Sigmoid colon (tissue), 7 donors: Measurements from ENCODE around the gene ARR3. TPM values are rescaled to one million over a fixed set of nuclear protein-coding genes. Genes with fewer than 3 reads are reported as not detected.
A peak's percentile ranks its signal among the peaks of the same experiment; 100 is the strongest.

Source experiments
- DNase-seq: peaks from one replicate; pipeline ENCODE4 v3.0.0-alpha.2; 2019
- H3K27ac ChIP-seq, 4 donors: fragments of 200-600 bp; sonication (generic); one replicate each; pipeline ENCODE4 v1.5.1; 2016 to 2019; ENCODE audit warnings: mild to moderate bottlenecking in 1 of 4
- H3K27me3 ChIP-seq, 3 donors: fragments of 200-600 bp; sonication (generic); one replicate each; pipeline ENCODE4 v1.5.1; 2019; ENCODE audit warnings: mild to moderate bottlenecking in 1 of 3
- H3K36me3 ChIP-seq, 4 donors: fragments of 200-600 bp; sonication (generic); one replicate each; pipeline ENCODE4 v1.5.1; 2016 to 2019
- H3K4me1 ChIP-seq, 4 donors: fragments of 200-600 bp; sonication (generic); one replicate each; pipeline ENCODE4 v1.5.1; 2017 to 2019
- H3K4me3 ChIP-seq, 4 donors: fragments of 200-600 bp; sonication (generic); one replicate each; pipeline ENCODE4 v1.5.1; 2017 to 2019; ENCODE audit warnings: mild to moderate bottlenecking in 2 of 4, moderate library complexity in 1 of 4
- H3K9me3 ChIP-seq, 4 donors: fragments of 200-600 bp in 3 of 4; sonication (generic) in 3 of 4; one replicate each; pipeline versions ENCODE4 v1.5.1 to v1.6.1; 2013 to 2019
- CTCF ChIP-seq, 4 experiments: fragments of 450-650 bp in 3 of 4; fragments of 200-600 bp in 1 of 4; IDR thresholded peaks; one replicate each; pipeline ENCODE4 v1.5.1; 2016 to 2019; ENCODE audit warnings: antibody characterized with exemption in 4 of 4, mild to moderate bottlenecking in 3 of 4, moderate library complexity in 2 of 4
- EP300 ChIP-seq, 4 donors: sonication (generic); formaldehyde crosslinking; IDR thresholded peaks; one replicate each; pipeline ENCODE4 v1.6.1; 2017; ENCODE audit warnings: antibody characterized with exemption in 4 of 4
- POLR2A ChIP-seq, 2 donors: fragments of 450-650 bp; IDR thresholded peaks; one replicate each; pipeline ENCODE4 v1.6.1; 2016; ENCODE audit warnings: antibody characterized with exemption in 2 of 2, mild to moderate bottlenecking in 2 of 2, moderate library complexity in 2 of 2
- POLR2AphosphoS5 ChIP-seq, 4 donors: sonication (generic); formaldehyde crosslinking; IDR thresholded peaks; one replicate each; pipeline ENCODE4 v1.6.1; 2017; ENCODE audit warnings: antibody characterized with exemption in 4 of 4
- WGBS, 2 donors: extraction: QIAGEN DNeasy Blood & Tissue Kit; methylation state at CpG; one replicate each; pipeline ENCODE4 v1.1.7; 2013; 5-methylcytosine and 5-hydroxymethylcytosine counted together
- intact Hi-C: fragments of 100-400 bp; cut with DNase I; formaldehyde crosslinking; loops from one replicate; pipeline ENCODE4 v1.15.1; 2023
- polyA plus RNA-seq, 3 donors: library from polyadenylated mRNA; stranded (reverse); fragments of 200-250 nt; gene quantifications; one replicate each; pipeline ENCODE4 v1.2.3, GENCODE V29; 2013
- total RNA-seq, 4 donors: library from RNA; depleted of rRNA; stranded (reverse); fragments of >200 nt; gene quantifications; one replicate each; pipeline ENCODE4 v1.1.0, GENCODE V29; 2016
- donor health status: healthy with polysubstance abuse.
- donor health status: Bipolar disorder and iron deficiency.
- donor health status: healthy.

ARR3 gene
- total and polyA plus RNA-seq, 7 donors: 0.25 to 0.60 TPM; not detected in 5

- 95 to 97% methylated on average over 3 of the region's 3 CpGs for WGBS, 2 donors
- H3K4me3 ChIP-seq: no peak overlapping the region
- DNase-seq: no peak
- H3K27me3 ChIP-seq: peaks cover 0 to 4% (median 0%) of the 10 kb centered on the region in 3 donors
- H3K36me3 ChIP-seq: no peaks in the 10 kb centered on the region
- no peak overlapping the region for H3K27ac ChIP-seq
- TF ChIP-seq EP300 (IDR thresholded peaks at IDR 0.05) (no peak), POLR2A (IDR thresholded peaks at IDR 0.05) (no peak), CTCF (IDR thresholded peaks at IDR 0.05) (no peak), POLR2AphosphoS5 (IDR thresholded peaks at IDR 0.05) (no peak)
- H3K4me1 ChIP-seq: no peaks in the 10 kb centered on the region
- intact Hi-C loops: no loop called here
- no peaks in the 10 kb centered on the region for H3K9me3 ChIP-seq
Measured at GRCh38 chrX:70279081-70279480, 10.9 kb downstream of the ARR3 start.

GRCh38 chrX:70280573-70280972, 12.4 kb downstream of the ARR3 start:
- no peaks in the 10 kb centered on the region for H3K9me3 ChIP-seq
- H3K27me3 ChIP-seq: peaks cover 0 to 4% (median 0%) of the 10 kb centered on the region in 3 donors
- no peak overlapping the region for H3K4me3 ChIP-seq
- no peak for TF ChIP-seq CTCF (IDR thresholded peaks at IDR 0.05)
- TF ChIP-seq POLR2AphosphoS5 (IDR thresholded peaks at IDR 0.05): no peak
- TF ChIP-seq EP300 (IDR thresholded peaks at IDR 0.05): no peak
- TF ChIP-seq POLR2A (IDR thresholded peaks at IDR 0.05): no peak
- H3K4me1 ChIP-seq: no peaks in the 10 kb centered on the region
- intact Hi-C loops: loop anchor here (10.0 kb wide), 1 partner anchor 146 kb away; the partner anchor contains the start of gene IGBP1
- DNase-seq: no peak
- 90 to 95% methylated on average over 3 of the region's 3 CpGs for WGBS, 2 donors
- H3K27ac ChIP-seq: no peak overlapping the region
- no peaks in the 10 kb centered on the region for H3K36me3 ChIP-seq

GRCh38 chrX:70281951-70282350, 13.8 kb downstream of the ARR3 start, which contains the start of gene RAB41:
Gene RAB41, plus strand, starts transcription at chrX:70282172. Its CDS starts 46 bp downstream, at chrX:70282218.
- no peak for DNase-seq
- 94 to 97% methylated on average over 21 of the region's 21 CpGs for WGBS, 2 donors

GRCh38 chrX:70289168-70289792, 21.1 kb downstream of the ARR3 start:
- Histone ChIP-seq H3K9me3 (no peaks in the 10 kb centered on the region), H3K27ac (peak overlapping the region; percentile 68 to 78 (median 74)), H3K4me1 (peaks cover 0 to 8% (median 6%) of the 10 kb centered on the region in 4 donors), H3K27me3 (no peaks in the 10 kb centered on the region), H3K4me3 (peak overlapping the region; percentile 31 to 53 (median 48)), H3K36me3 (peaks cover 0 to 12% (median 0%) of the 10 kb centered on the region in 4 donors)
- no peak for DNase-seq
- WGBS, 2 donors: 27 to 31% methylated on average over 11 of the region's 11 CpGs
- no peak for TF ChIP-seq POLR2A (IDR thresholded peaks at IDR 0.05)
- TF ChIP-seq CTCF (IDR thresholded peaks at IDR 0.05): no peak
- no peak for TF ChIP-seq POLR2AphosphoS5 (IDR thresholded peaks at IDR 0.05)
- no peak for TF ChIP-seq EP300 (IDR thresholded peaks at IDR 0.05)
- intact Hi-C loops: loop anchor here (10.0 kb wide), 1 partner anchor 154 kb away; the partner anchor contains the start of gene IGBP1

More at GRCh38 chrX:70281951-70282350, 13.8 kb downstream of the ARR3 start, which contains the start of gene RAB41:
- H3K36me3 ChIP-seq: peaks cover 0 to 2% (median 0%) of the 10 kb centered on the region in 4 donors
- H3K4me3 ChIP-seq: no peak within 1 kb of the TSS
- no peaks in the 10 kb centered on the region for H3K4me1 ChIP-seq
- intact Hi-C loops: loop anchor here (10.0 kb wide), 1 partner anchor 147 kb away; the partner anchor contains the start of gene IGBP1
- H3K9me3 ChIP-seq: no peaks in the 10 kb centered on the region
- TF ChIP-seq CTCF (IDR thresholded peaks at IDR 0.05) (no peak), POLR2A (IDR thresholded peaks at IDR 0.05) (no peak), EP300 (IDR thresholded peaks at IDR 0.05) (no peak), POLR2AphosphoS5 (IDR thresholded peaks at IDR 0.05) (no peak)
- H3K27me3 ChIP-seq: peaks cover 0 to 4% (median 0%) of the 10 kb centered on the region in 3 donors
- no peak within 1 kb of the TSS for H3K27ac ChIP-seq
